SK-N-SH (cell line): ENCODE data around the gene CGB7. TPM values are rescaled to one million over a fixed set of nuclear protein-coding genes. Genes with fewer than 3 reads are reported as not detected.
A peak's percentile ranks its signal among the peaks of the same experiment; 100 is the strongest.

ENCODE experiments used
- CTCF ChIA-PET: fragments of 300-600, 350-600 bp; formaldehyde crosslinking; extraction: SDS; loops from one replicate; lab custom pipeline; 2021; lab: Yijun Ruan, JAX
- POLR2A ChIA-PET: fragments of 350-600 bp; sonication (Branson Sonifier 250); formaldehyde crosslinking; extraction: SDS; loops from one replicate; lab custom pipeline; 2020; ENCODE audit warnings: antibody characterized with exemption, inconsistent platforms; lab: Yijun Ruan, JAX
- DNase-seq: peaks from one replicate; pipeline ENCODE4 v3.0.0; 2012
- H2AFZ ChIP-seq: fragments of 200-600 bp; sonication (generic); 2 replicates; pipeline ENCODE4 v1.8.1; 2016; ENCODE audit warnings: antibody characterized with exemption, mild to moderate bottlenecking, low read depth
- H3F3A ChIP-seq: fragments of 200-600 bp; sonication (generic); replicated peaks from 2 replicates; pipeline ENCODE3; 2016; ENCODE audit warnings: antibody characterized with exemption, mild to moderate bottlenecking; ENCODE audit not compliant: insufficient read depth
- H3K27ac ChIP-seq, 2 experiments: fragments of 200-500 bp in 1 of 2; fragments of 200-600 bp in 1 of 2; sonication (Bioruptor generic) in 1 of 2; sonication (generic), shearing (Covaris generic) in 1 of 2; 2 replicates each; pipeline versions ENCODE4 v1.5.1 to v1.6.1; 2014 to 2016; ENCODE audit warnings: low read depth in 2 of 2, inconsistent platforms in 1 of 2, low read length in 1 of 2, mild to moderate bottlenecking in 1 of 2, mixed read lengths in 1 of 2
- H3K27me3 ChIP-seq: fragments of 200-600 bp; sonication (generic), shearing (Covaris generic); 2 replicates; pipeline ENCODE4 v1.6.1; 2016; ENCODE audit warnings: mixed run types; ENCODE audit not compliant: insufficient read depth
- H3K36me3 ChIP-seq, 2 experiments: fragments of 200-500 bp in 1 of 2; fragments of 200-600 bp in 1 of 2; sonication (Bioruptor generic) in 1 of 2; sonication (generic) in 1 of 2; replicated peaks in 1 of 2; 2 replicates each; pipeline versions ENCODE3 to v1.5.1; 2014 to 2016; ENCODE audit warnings: low read length in 1 of 2, mild to moderate bottlenecking in 1 of 2; ENCODE audit not compliant: insufficient read depth in 2 of 2, control insufficient read depth in 1 of 2
- H3K4me1 ChIP-seq, 2 experiments: fragments of 200-500 bp in 1 of 2; fragments of 200-600 bp in 1 of 2; sonication (Bioruptor generic) in 1 of 2; sonication (generic), shearing (Covaris generic) in 1 of 2; 2 replicates each; pipeline versions ENCODE4 v1.5.1 to v1.6.1; 2014 to 2016; ENCODE audit warnings: low read depth in 1 of 2, low read length in 1 of 2, mixed run types in 1 of 2; ENCODE audit not compliant: insufficient read depth in 2 of 2, control insufficient read depth in 1 of 2
- H3K4me2 ChIP-seq: fragments of 200-600 bp; sonication (generic), shearing (Covaris generic); 2 replicates; pipeline ENCODE4 v1.6.1; 2017; ENCODE audit warnings: mixed run types
- H3K4me3 ChIP-seq, 2 experiments: fragments of 200-500 bp in 1 of 2; fragments of 200-600 bp in 1 of 2; sonication (Bioruptor generic) in 1 of 2; sonication (generic), shearing (Covaris generic) in 1 of 2; 2 replicates each; pipeline versions ENCODE4 v1.5.1 to v1.8.1; 2014 to 2016; ENCODE audit warnings: low read depth in 2 of 2, inconsistent platforms in 1 of 2, low read length in 1 of 2, mild to moderate bottlenecking in 1 of 2, mixed read lengths in 1 of 2, moderate library complexity in 1 of 2
- H3K79me2 ChIP-seq: fragments of 200-600 bp; sonication (generic); 2 replicates; pipeline ENCODE4 v1.8.1; 2017; ENCODE audit warnings: mild to moderate bottlenecking; ENCODE audit not compliant: insufficient read depth
- H3K9ac ChIP-seq: fragments of 200-600 bp; sonication (generic); 2 replicates; pipeline ENCODE4 v1.6.1; 2017; ENCODE audit warnings: mixed run types
- H3K9me2 ChIP-seq: fragments of 200-600 bp; sonication (generic); 2 replicates; pipeline ENCODE4 v1.6.1; 2017; ENCODE audit warnings: mixed run types
- H3K9me3 ChIP-seq: fragments of 200-600 bp; sonication (generic); 2 replicates; pipeline ENCODE4 v1.6.1; 2017; ENCODE audit warnings: mixed run types, mild to moderate bottlenecking, moderate library complexity
- H4K20me1 ChIP-seq: fragments of 200-600 bp; sonication (generic); 2 replicates; pipeline ENCODE4 v1.6.1; 2017; ENCODE audit warnings: mild to moderate bottlenecking, mixed run types; ENCODE audit not compliant: insufficient read depth
- CHD2 ChIP-seq: fragments of 150-350 bp; IDR thresholded peaks from 2 replicates; pipeline ENCODE4 v1.6.1; 2018; ENCODE audit warnings: low read length; ENCODE audit not compliant: partially characterized antibody
- ELF1 ChIP-seq: IDR thresholded peaks from 2 replicates; pipeline ENCODE4 v1.4.0; 2012
- FOXM1 ChIP-seq: IDR thresholded peaks from 2 replicates; pipeline ENCODE4 v1.4.0; 2012; ENCODE audit warnings: low read depth, mild to moderate bottlenecking
- GABPA ChIP-seq: IDR thresholded peaks from 2 replicates; pipeline ENCODE4 v1.4.0; 2012; ENCODE audit warnings: low read depth, mild to moderate bottlenecking
- JUND ChIP-seq: IDR thresholded peaks from 2 replicates; pipeline ENCODE4 v1.4.0; 2012
- MXI1 ChIP-seq: IDR thresholded peaks from 2 replicates; pipeline ENCODE4 v1.6.1; 2012; ENCODE audit warnings: mild to moderate bottlenecking, low read depth, low read length, improper control_type of control experiment
- NFIC ChIP-seq: IDR thresholded peaks from 2 replicates; pipeline ENCODE4 v1.4.0; 2012; ENCODE audit warnings: borderline replicate concordance
- NRF1 ChIP-seq: IDR thresholded peaks from 2 replicates; pipeline ENCODE4 v1.6.1; 2012; ENCODE audit warnings: low read depth, mild to moderate bottlenecking, low read length
- RAD21 ChIP-seq: IDR thresholded peaks from 2 replicates; pipeline ENCODE4 v1.6.1; 2012; ENCODE audit warnings: mild to moderate bottlenecking, low read length
- RCOR1 ChIP-seq: fragments of 150-350 bp; IDR thresholded peaks from 2 replicates; pipeline ENCODE4 v1.6.1; 2017; ENCODE audit warnings: antibody characterized with exemption, low read length
- TAF1 ChIP-seq: IDR thresholded peaks from 2 replicates; pipeline ENCODE4 v1.6.1; 2012; ENCODE audit warnings: low read depth, mild to moderate bottlenecking, low read length, moderate library complexity, borderline replicate concordance
- TCF12 ChIP-seq: IDR thresholded peaks from 2 replicates; pipeline ENCODE4 v1.4.0; 2012
- WGBS: methylation state at CpG from one replicate; pipeline ENCODE4 v1.1.6; 2017; ENCODE audit warnings: low lambda C conversion rate; 5-methylcytosine and 5-hydroxymethylcytosine counted together
- polyA plus RNA-seq, 3 experiments: library from polyadenylated mRNA; depleted of rRNA; stranded (reverse); fragments of >200 nt; gene quantifications; 2 replicates each; pipeline ENCODE4 v1.2.3, GENCODE V29; 2012
- TF ChIP-seq, protein P1 (sequence below): fragments of 200-600 bp; sonication (generic); IDR thresholded peaks from 2 replicates; pipeline ENCODE4 v1.6.1; 2017; ENCODE audit warnings: antibody characterized with exemption, mild to moderate bottlenecking, moderate library complexity
- TF ChIP-seq, protein P2 (sequence below): IDR thresholded peaks from 2 replicates; pipeline ENCODE4 v1.4.0; 2012; ENCODE audit warnings: low read depth
- TF ChIP-seq, protein P3 (sequence below): IDR thresholded peaks from 2 replicates; pipeline ENCODE4 v1.4.0; 2012; ENCODE audit warnings: low read depth, borderline replicate concordance

Gene CGB7
- polyA plus RNA-seq, 1 of the 3 experiments (the other 2 are of a cell fraction) = 2.0 TPM

DNA sequence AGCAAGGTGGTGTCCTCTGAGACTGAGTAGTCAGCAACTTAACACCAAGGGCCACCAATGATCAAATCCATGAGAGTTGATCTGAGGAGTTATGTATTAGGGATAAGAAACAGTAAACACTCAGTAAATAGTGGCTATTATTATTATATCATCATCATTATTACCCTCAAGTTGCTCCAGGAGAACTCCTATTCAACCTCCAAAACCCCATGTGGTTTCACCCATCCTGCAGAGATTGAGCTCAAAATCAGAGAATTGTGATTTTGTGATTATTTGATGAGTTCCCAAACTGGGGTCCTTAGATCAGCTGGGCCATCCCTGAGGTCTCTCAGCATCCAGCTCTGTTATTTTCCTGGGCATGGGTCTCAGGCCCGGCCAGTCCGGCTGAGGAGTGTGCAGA is 3.5 kb upstream of the CGB7 start:
- Histone ChIP-seq H3K4me2 (no peak overlapping the region), H3K27ac (no peak overlapping the region), H3K79me2 (peaks cover 66% of the 10 kb centered on the region), H3F3A (peaks cover 12% of the 10 kb centered on the region), H3K27me3 (no peaks in the 10 kb centered on the region), H3K4me3 (no peak overlapping the region), H3K36me3 (no peaks in the 10 kb centered on the region), H3K9ac (no peak overlapping the region), H3K9me3 (no peaks in the 10 kb centered on the region), H4K20me1 (no peaks in the 10 kb centered on the region), H2AFZ (no peak overlapping the region), H3K9me2 (no peaks in the 10 kb centered on the region), H3K4me1 (peaks cover 0 to 23% of the 10 kb centered on the region in 2 experiments; a peak in 2 of 4 replicates)
- WGBS = 100% methylated on average over 1 of the region's 2 CpGs
- no peak for DNase-seq
- ChIA-PET CTCF (interaction anchor here (1.4 to 3.0 kb wide), 4 partner anchors 8 to 147 kb away, joined by 3 to 10 read pairs (median 6); partner anchors contain the start of genes GYS1 and RUVBL2), POLR2A (no interaction called here)
- TF ChIP-seq TAF1 = no peak
- TF ChIP-seq NFIC = no peak
- TF ChIP-seq, protein P1, sequence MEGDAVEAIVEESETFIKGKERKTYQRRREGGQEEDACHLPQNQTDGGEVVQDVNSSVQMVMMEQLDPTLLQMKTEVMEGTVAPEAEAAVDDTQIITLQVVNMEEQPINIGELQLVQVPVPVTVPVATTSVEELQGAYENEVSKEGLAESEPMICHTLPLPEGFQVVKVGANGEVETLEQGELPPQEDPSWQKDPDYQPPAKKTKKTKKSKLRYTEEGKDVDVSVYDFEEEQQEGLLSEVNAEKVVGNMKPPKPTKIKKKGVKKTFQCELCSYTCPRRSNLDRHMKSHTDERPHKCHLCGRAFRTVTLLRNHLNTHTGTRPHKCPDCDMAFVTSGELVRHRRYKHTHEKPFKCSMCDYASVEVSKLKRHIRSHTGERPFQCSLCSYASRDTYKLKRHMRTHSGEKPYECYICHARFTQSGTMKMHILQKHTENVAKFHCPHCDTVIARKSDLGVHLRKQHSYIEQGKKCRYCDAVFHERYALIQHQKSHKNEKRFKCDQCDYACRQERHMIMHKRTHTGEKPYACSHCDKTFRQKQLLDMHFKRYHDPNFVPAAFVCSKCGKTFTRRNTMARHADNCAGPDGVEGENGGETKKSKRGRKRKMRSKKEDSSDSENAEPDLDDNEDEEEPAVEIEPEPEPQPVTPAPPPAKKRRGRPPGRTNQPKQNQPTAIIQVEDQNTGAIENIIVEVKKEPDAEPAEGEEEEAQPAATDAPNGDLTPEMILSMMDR = no peak
- TF ChIP-seq TCF12 = no peak
- no peak for TF ChIP-seq ELF1
- TF ChIP-seq NRF1 = no peak
- TF ChIP-seq CHD2 = no peak
- TF ChIP-seq RAD21 = no peak
- TF ChIP-seq, protein P2, sequence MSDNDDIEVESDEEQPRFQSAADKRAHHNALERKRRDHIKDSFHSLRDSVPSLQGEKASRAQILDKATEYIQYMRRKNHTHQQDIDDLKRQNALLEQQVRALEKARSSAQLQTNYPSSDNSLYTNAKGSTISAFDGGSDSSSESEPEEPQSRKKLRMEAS = no peak
- TF ChIP-seq FOXM1 = no peak
- TF ChIP-seq JUND = no peak
- TF ChIP-seq GABPA = no peak
- no peak for TF ChIP-seq RCOR1
- TF ChIP-seq, protein P3, sequence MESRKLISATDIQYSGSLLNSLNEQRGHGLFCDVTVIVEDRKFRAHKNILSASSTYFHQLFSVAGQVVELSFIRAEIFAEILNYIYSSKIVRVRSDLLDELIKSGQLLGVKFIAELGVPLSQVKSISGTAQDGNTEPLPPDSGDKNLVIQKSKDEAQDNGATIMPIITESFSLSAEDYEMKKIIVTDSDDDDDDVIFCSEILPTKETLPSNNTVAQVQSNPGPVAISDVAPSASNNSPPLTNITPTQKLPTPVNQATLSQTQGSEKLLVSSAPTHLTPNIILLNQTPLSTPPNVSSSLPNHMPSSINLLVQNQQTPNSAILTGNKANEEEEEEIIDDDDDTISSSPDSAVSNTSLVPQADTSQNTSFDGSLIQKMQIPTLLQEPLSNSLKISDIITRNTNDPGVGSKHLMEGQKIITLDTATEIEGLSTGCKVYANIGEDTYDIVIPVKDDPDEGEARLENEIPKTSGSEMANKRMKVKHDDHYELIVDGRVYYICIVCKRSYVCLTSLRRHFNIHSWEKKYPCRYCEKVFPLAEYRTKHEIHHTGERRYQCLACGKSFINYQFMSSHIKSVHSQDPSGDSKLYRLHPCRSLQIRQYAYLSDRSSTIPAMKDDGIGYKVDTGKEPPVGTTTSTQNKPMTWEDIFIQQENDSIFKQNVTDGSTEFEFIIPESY = no peak

DNA sequence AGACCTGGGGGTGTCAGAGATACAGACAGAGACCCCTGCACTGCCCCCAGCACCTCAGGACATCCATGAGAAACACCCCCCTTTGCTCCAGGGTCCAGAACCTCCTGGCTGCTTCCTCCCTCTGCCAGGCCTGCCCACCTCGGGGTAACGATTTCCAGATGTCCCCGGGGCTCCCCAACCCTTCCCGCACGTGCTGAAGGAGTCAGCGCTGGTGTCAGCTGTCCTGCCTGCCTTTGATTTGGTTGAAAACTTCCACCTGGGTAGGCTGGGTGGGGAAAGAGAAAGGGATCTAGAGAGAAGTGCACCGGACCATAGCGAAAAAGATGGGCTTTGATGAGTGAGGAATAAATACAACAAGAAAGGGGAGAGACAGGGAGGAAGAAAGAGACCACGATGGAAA is 1.5 kb upstream of the CGB7 start:
- 55% methylated on average over 9 of the region's 9 CpGs for WGBS
- Histone ChIP-seq H3K4me2 (no peak overlapping the region), H3K9ac (no peak overlapping the region), H3F3A (peaks cover 9% of the 10 kb centered on the region), H3K4me3 (no peak overlapping the region), H3K27ac (no peak overlapping the region), H3K4me1 (peaks cover 0 to 15% of the 10 kb centered on the region in 2 experiments; a peak in 2 of 4 replicates), H3K27me3 (no peaks in the 10 kb centered on the region), H3K9me2 (no peaks in the 10 kb centered on the region), H3K79me2 (peaks cover 64% of the 10 kb centered on the region), H3K9me3 (no peaks in the 10 kb centered on the region), H3K36me3 (no peaks in the 10 kb centered on the region), H4K20me1 (no peaks in the 10 kb centered on the region), H2AFZ (no peak overlapping the region)
- CTCF ChIA-PET = interaction anchor here (0.7 to 3.0 kb wide), 6 partner anchors 13 to 140 kb away, joined by 3 to 10 read pairs (median 4); partner anchors contain the start of genes GYS1 and RUVBL2
- POLR2A ChIA-PET = no interaction called here
- TF ChIP-seq TCF12 = peak; percentile 52; the same call in 1 of the 2 replicates
- TF ChIP-seq MXI1 = 0 out of 2 replicates have a peak, but pooled peaks have one; percentile 25
- no peak for TF ChIP-seq NFIC
- peak; percentile 61 for DNase-seq
